Adrenal gland (tissue), 5 donors: ENCODE results near the gene URB2.

ENCODE experiments used
- CTCF ChIP-seq, 6 experiments: fragments of 450-650 bp in 4 of 6; fragments of 200-600 bp in 2 of 6; sonication (generic) in 1 of 6; IDR thresholded peaks; 1 replicate in 5 of 6; 2 replicates in 1 of 6; pipeline versions ENCODE4 v1.5.1 to v1.8.0; 2016 to 2021; ENCODE audit warnings: antibody characterized with exemption in 6 of 6, mild to moderate bottlenecking in 2 of 6, moderate library complexity in 1 of 6
- POLR2A ChIP-seq, 2 donors: fragments of 450-650 bp; IDR thresholded peaks; one replicate each; pipeline ENCODE4 v1.6.1; 2017; ENCODE audit warnings: antibody characterized with exemption in 2 of 2, mild to moderate bottlenecking in 2 of 2, moderate library complexity in 1 of 2
- donor health status: DM: no; HTN: no; CAD: no.

GRCh38 chr1:229613938-229614337 lies 12.1 kb upstream of the URB2 start:
- TF ChIP-seq POLR2A (IDR thresholded peaks at IDR 0.05) (no peak), CTCF (IDR thresholded peaks at IDR 0.05) (no peak)
